Measurements from ENCODE around the gene NRARP.

DNA sequence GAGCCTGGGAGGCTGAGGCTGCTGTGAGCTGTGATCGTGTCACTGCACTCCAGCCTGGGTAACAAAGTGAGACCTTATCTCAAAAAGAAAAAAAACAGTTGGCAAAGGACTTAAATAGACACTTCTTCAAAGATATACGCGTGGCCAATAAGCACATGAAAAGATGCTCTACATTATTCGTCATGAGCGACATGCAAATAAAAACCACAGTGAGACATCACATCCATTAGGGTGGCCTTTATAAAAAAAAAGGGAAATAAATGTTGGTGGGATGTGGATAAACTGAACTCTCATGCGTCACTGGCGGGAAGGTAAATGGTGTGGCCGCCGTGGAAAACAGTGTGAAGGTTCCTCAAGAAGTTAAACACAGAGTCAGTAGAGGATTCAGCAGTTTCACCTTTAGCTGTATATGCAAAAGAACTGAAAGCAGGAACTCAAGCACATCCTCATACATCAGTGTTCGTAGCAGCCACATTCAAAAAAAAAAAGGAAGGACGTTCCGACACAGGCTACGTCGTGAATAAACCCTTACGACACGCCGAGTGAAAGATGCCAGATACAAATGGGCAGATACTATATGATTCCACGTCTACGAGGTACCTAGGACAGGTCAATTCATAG lies 24.5 kb upstream of the NRARP start:
- TF ChIP-seq, protein P1, sequence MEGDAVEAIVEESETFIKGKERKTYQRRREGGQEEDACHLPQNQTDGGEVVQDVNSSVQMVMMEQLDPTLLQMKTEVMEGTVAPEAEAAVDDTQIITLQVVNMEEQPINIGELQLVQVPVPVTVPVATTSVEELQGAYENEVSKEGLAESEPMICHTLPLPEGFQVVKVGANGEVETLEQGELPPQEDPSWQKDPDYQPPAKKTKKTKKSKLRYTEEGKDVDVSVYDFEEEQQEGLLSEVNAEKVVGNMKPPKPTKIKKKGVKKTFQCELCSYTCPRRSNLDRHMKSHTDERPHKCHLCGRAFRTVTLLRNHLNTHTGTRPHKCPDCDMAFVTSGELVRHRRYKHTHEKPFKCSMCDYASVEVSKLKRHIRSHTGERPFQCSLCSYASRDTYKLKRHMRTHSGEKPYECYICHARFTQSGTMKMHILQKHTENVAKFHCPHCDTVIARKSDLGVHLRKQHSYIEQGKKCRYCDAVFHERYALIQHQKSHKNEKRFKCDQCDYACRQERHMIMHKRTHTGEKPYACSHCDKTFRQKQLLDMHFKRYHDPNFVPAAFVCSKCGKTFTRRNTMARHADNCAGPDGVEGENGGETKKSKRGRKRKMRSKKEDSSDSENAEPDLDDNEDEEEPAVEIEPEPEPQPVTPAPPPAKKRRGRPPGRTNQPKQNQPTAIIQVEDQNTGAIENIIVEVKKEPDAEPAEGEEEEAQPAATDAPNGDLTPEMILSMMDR (IDR thresholded peaks at IDR 0.05): no peak
- TF ChIP-seq POLR2A (IDR thresholded peaks at IDR 0.05): no peak
- TF ChIP-seq POLR2AphosphoS5 (IDR thresholded peaks at IDR 0.05): no peak
